DMS 273 treated with DMSO at 0.1 percent for 48 hours (cell line): ENCODE data around the gene GOLGA1.
A peak's percentile ranks its signal among the peaks of the same experiment; 100 is the strongest.

Experiments used
- DNase-seq: peaks from one replicate; lab custom pipeline; 2025; lab: John Stamatoyannopoulos, UW

GOLGA1 gene

DNA sequence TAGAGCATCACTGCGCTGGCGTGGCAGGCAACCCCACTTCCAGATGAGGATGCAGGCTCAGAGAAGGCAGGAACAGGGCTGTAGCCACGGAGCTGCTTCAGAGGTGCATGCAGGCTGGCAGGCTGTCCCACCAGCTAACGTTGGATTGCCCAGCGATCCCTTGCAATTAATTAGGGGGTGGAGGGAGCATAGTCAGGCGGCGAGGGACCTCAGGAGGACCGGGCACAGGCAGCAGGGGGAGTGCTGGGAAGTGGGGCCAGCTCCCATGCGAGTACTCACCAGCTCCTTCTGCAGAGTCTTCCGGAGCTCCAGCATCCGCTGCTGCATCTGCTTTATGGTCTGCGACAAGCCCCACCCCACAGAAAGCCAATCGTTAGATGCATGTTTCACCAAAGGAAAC is 58.7 kb downstream of the GOLGA1 start:
- no peak for DNase-seq

DNA sequence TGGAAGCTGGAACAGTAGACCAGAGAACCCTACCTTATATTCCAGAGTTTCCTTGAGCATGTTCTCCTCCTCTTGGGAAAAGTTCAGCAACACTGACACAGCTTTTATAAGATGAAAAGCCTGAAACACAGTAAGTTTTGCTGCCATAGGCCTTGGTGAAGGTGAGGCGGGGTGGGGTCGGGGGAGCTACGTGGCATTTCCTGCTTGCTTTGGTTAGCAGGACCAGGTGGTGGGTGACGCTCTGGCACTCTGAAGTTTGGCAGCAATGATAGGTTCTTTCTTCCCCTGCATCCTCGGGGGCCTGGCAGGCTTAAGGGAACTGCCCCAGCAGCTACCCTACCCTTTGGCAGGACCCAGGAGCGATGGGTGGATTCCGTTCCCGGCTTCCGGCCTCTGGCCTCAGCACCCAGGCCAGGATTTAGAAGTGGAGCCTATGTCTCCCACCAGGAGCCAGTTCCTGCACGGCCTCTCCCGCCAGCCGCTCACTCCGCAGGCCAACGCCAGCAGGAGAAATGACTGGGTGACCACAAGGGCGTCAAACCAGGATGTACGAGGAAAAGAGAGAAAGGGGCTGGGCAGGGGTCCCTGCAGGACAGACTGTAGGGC is 59.6 kb downstream of the GOLGA1 start:
- DNase-seq, result no peak

- no peak for DNase-seq
Observed at GRCh38 chr9:124880501-124880900, 60.4 kb downstream of the GOLGA1 start.

DNA sequence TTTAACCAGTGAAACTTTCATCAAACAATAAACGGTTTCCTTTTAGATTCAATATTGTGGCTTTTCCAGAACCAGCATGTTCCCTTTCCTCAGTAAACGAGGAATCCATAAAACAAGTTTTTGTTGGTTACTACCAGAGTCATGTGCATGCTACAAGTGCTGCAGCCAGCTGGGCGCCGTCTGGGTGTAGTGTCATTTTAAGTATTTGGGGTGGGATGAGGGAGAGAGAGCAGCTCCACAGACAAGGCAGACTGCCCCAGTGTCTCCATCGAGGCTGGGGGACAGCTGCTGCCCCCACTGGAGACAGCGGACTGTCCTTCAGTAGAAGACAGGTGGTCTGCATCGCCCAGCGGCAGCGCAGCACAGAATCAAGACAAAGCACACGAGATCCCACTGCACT is 61.7 kb downstream of the GOLGA1 start:
- DNase-seq, result no peak

- no peak for DNase-seq
Observed at GRCh38 chr9:124878518-124878917, 62.4 kb downstream of the GOLGA1 start.

DNA sequence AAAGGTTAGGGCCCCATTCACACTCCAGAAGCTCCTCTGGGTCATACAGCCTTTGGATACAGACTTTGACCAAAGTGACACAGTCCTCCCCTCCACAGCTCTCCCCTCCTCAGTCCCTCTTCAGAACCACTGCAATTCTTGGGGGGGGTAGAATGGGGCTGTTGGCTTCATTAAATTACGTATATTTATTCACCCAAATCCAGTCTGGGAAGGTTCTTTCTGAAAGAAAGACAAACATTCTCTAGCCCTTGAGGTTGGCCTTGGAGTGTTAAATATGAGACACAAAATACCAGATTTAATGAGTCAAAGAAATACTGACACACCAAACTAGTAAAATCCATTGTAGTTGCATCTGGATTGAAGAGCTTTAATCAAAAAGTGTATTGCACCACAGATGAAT is 62.9 kb downstream of the GOLGA1 start:
- DNase-seq, result no peak

- DNase-seq, result no peak
Observed at GRCh38 chr9:124877021-124877782, 63.7 kb downstream of the GOLGA1 start.

DNA sequence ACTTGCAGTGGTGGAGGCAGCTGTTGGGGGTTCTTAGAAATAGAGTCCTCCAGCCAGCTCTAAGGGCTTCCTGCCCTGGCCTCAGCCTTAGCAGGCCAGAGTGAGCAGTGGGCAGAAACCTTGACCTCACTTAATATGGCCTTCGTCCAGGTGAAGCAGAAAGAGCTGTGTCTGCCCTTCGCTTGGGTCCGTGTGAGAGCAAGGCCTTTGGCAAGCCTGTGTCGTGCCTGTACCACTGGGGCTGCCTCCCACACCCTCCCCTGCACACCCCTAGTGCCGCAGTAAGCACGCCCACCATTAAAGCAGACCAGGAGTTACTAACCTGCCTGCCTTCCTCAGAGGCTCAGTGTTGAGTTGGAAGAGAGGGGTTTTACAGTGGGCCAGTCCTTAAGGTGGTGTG is 65.4 kb downstream of the GOLGA1 start:
- no peak for DNase-seq

DNA sequence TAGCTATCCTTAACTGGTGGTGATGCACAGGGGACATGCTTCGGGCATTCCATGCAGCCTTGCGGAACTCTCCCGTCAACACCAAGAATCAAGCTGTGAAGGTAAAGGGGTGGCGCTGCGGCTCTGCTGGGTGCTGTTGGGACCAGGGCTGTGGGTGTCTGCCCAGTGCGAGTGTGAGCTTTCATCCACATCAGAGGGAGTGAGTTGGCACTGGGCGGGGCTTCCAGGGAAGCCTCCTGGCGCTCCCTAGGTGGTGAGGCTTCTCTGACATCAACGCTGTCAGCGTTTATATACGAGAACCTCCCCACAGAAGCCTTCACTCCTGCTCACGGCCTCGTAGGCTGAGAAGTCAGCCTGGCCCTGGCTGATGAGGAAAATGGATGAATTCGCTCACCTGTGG is 67.2 kb downstream of the GOLGA1 start:
- DNase-seq, result no peak

DNA sequence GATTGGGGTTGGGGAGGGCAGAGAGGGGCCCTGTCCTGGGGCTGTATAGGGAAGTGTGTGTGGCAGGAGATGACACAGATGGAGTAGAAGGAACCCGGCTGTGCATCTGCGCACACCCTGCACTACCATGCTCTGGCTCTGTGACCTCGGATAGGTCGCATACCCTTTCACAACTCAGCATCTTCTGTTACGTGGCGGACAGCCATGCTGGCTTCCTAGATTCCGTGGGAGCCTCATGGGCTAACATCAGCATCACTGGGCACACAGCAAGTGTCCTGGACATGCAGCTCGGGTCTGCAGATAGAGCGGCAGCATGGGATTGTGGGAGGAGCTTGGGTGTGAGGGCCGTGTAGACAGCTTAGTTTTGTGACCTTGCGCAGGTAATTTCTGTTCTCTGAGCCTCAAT is 69.7 kb downstream of the GOLGA1 start:
- DNase-seq, result no peak

DNA sequence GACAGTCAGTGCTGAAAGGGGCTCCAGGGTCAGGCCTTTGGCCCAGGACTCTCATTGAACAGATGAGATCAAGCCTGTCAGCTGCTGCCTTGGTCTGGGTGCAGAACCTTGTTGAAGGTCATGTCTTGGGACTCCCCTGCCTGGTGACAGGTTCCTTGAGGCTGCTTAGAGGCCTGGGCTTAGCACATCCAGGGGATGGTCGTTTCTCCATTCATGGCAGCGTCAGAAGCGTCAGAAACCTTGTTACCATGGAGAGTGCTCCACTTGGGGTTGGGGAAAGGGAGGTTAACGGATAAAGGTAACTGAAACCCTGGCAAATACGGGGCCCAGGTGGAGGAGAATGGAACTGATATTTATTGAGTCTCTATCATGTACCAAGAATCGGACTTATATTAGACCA is 70.2 kb downstream of the GOLGA1 start:
- DNase-seq, result no peak

GRCh38 chr9:124869986-124870560 is 70.8 kb downstream of the GOLGA1 start:
- DNase-seq, result no peak

DNA sequence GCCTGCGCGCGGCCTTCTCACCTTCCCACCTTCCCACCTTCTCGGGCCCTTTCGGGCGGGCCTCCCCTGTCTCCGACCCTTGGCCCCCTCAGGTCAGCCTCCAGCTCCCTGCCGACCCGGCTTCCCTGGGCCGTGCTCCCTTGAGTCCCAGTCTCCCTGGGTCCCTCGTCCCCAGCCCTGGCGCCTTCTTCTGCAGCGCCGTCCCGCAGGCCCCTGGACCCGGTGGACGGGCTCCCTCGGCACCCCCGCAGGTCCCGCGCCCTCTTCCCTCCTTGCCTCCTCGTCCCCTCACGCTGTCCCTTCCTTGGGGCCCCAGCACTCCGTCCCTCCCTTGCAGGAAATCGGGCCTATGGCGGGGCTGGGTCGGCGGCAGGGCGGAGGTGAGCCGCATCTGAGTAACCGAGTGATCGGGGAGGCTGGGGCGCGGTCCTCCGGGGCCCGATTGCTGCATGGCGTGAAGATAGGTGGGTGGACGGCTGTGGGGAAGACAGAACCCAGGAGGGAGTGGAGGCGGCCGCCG is 71.4 kb downstream of the GOLGA1 start:
- DNase-seq, result no peak

GRCh38 chr9:124868511-124869465 is 72.1 kb downstream of the GOLGA1 start:
- DNase-seq, result peak; percentile 41

DNA sequence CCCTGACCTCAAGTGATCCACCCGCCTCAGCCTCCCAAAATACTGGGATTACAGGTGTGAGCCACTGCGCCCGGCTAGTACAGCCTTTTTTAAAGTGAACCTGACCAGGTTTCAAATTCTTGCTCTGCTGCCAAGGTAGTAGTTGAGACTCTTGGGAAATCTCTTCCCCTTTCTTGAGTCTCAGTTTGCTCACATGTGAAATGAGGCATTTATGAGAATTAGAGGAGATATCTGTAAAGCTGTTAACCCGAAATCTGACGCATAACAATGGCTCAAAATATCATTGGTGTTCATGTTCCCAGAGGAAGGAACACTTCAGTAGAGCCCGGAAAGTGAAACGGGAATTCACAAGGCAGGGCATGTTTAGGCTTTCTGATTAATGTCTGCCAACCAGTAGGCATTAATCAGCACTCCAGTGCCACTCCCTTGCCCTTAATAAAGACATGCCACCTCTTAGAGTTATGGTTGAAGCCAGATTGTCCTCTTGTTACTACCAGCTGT is 77.5 kb downstream of the GOLGA1 start:
- DNase-seq, result peak; percentile 20

DNA sequence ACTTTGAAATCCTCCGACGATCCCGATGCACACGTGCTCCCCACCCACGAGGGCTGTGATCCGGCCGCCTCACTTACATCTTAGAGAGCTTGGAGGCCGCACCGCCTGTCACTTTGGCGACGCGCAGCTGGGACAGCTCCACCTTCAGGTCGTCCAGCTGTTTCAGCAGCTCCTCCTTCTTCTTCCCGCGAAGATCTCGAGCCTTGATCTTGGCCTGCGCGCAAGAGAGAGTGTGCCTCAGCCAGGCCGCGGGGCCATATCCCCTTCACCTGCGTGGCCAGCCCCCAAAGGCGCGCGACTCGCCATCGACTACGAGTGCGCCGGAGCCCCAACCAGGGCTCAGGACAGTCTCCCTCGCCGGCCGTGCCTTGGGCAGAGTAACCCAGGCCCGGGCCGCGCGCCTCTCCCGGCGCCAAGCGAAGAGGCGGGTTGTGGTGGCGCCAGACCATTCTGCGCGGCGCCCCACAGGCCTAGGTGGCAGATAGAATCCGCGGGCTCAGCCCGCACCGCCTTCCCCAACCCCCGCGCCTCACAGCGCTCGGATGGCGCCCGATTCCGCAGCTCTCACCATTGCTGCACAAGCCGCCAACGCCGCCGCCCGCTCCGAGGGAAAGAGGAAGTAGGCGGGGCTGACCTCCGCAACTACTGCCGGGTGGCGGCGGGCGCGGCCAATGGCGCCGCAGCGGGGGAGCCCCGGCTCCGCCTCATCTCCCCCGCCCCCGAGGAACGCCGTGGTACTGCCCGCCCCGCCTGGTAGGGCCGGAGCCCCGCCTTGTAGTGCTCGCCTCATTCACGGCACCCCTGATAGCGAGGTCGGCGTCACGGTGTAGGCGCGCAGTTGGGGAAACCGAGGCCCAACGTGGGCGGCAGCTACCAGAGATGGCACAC is 79.3 kb downstream of the GOLGA1 start, which contains the start of the genes ARPC5L and RPL35:
Gene ARPC5L, plus strand, starts transcription at position 789 of the 888 bp plus-strand sequence. CDS start 7,161 bp downstream, outside the sequence.
Gene RPL35, minus strand, starts transcription at position 616 of the 888 bp plus-strand sequence. Its CDS starts 45 bp downstream, at position 571.
- DNase-seq, result peak; percentile 79

GRCh38 chr9:124860582-124861341 is 80.1 kb downstream of the GOLGA1 start:
- no peak for DNase-seq

- DNase-seq, result no peak
Observed at GRCh38 chr9:124859803-124860581, 80.9 kb downstream of the GOLGA1 start.
